Esophagus muscularis mucosa (tissue), 4 donors: ENCODE measurements around the gene HRCT1. TPM values are rescaled to one million over a fixed set of nuclear protein-coding genes. Genes with fewer than 3 reads are reported as not detected.

Experiments used
- DNase-seq: peaks from one replicate; pipeline ENCODE4 v3.0.0-alpha.2; 2017; ENCODE audit errors: extremely low spot score
- H3K27ac ChIP-seq, 4 donors: fragments of 200-600 bp; sonication (generic); replicated peaks in 1 of 4; 1 replicate in 3 of 4; 2 replicates in 1 of 4; pipeline ENCODE4 v1.5.1; 2016 to 2019; ENCODE audit warnings: mild to moderate bottlenecking in 1 of 4
- H3K27me3 ChIP-seq, 4 donors: fragments of 200-600 bp; sonication (generic); one replicate each; pipeline versions ENCODE4 v1.5.1 to v1.6.0; 2016 to 2019
- H3K36me3 ChIP-seq, 4 donors: fragments of 200-600 bp; sonication (generic); one replicate each; pipeline ENCODE4 v1.5.1; 2016 to 2019
- H3K4me1 ChIP-seq, 4 donors: fragments of 200-600 bp; sonication (generic); one replicate each; pipeline ENCODE4 v1.5.1; 2016 to 2019
- H3K4me3 ChIP-seq, 4 donors: fragments of 200-600 bp; sonication (generic); 1 replicate in 2 of 4; 2 replicates in 2 of 4; pipeline ENCODE4 v1.5.1; 2016 to 2019; ENCODE audit warnings: mild to moderate bottlenecking in 4 of 4, moderate library complexity in 1 of 4
- H3K9me3 ChIP-seq, 4 donors: fragments of 200-600 bp; sonication (generic); 1 replicate in 3 of 4; 2 replicates in 1 of 4; pipeline ENCODE4 v1.5.1; 2016 to 2019
- CTCF ChIP-seq, 3 experiments: fragments of 200-600 bp in 2 of 3; fragments of 450-650 bp in 1 of 3; sonication (generic) in 2 of 3; IDR thresholded peaks; one replicate each; pipeline ENCODE4 v1.5.1; 2017 to 2019; ENCODE audit warnings: antibody characterized with exemption in 3 of 3, mild to moderate bottlenecking in 2 of 3, moderate library complexity in 1 of 3
- EP300 ChIP-seq: sonication (generic); formaldehyde crosslinking; IDR thresholded peaks from one replicate; pipeline ENCODE4 v1.6.1; 2017; ENCODE audit warnings: antibody characterized with exemption
- POLR2A ChIP-seq: fragments of 450-650 bp; IDR thresholded peaks from one replicate; pipeline ENCODE4 v1.6.1; 2017; ENCODE audit warnings: antibody characterized with exemption, moderate library complexity, mild to moderate bottlenecking, low read depth
- POLR2AphosphoS5 ChIP-seq, 2 donors: sonication (generic); formaldehyde crosslinking; IDR thresholded peaks; one replicate each; pipeline ENCODE4 v1.6.1; 2017; ENCODE audit warnings: antibody characterized with exemption in 2 of 2
- WGBS: methylation state at CpG from one replicate; pipeline ENCODE4 v1.1.5; 2018; 5-methylcytosine and 5-hydroxymethylcytosine counted together
- intact Hi-C: fragments of 100-400 bp; cut with DNase I; formaldehyde crosslinking; loops from one replicate; pipeline ENCODE4 v1.15.1; 2023
- total RNA-seq, 4 donors: library from RNA; depleted of rRNA; stranded (reverse); fragments of >200 nt; gene quantifications; one replicate each; pipeline versions ENCODE4 v1.1.0 to v1.2.1, GENCODE V29; 2016

HRCT1 gene
- total RNA-seq, 4 donors from 2014 or later, result 3.7 to 53.0 (median 15.6) TPM

DNA sequence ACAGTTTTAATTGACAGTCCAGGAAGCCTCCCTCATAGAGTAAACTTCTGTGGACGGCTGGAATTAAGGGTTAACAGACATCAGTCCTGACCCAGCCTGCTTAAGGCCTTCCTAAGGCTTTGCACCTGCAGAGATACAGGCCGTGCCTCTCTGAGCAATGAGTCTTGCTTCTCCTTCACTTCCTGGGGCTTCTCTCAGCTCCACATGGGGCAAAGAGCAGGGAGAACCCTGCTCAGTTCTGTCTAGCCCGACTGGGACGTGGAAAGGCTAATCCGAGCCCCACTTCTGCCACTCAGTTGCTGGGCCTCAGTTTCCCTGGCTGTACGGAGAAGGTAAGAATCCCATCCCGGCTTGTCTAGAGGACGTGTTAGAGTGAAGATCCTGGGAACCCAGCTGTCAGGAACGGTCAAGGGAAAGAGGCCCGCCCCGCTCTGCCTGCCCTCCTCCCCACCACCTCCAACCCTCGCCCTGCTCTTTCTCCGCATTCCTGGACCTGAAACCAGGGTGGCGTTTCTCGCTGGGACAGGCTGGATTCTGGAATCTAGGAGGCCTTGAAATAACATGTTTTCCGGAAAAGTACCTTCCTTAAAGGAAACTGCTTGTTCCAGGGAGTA, 9.8 kb downstream of the HRCT1 start:
- 84% methylated on average over 16 of the region's 16 CpGs for WGBS
- intact Hi-C loops, result no loop called here
- no peaks in the 10 kb centered on the region for H3K36me3 ChIP-seq

DNA sequence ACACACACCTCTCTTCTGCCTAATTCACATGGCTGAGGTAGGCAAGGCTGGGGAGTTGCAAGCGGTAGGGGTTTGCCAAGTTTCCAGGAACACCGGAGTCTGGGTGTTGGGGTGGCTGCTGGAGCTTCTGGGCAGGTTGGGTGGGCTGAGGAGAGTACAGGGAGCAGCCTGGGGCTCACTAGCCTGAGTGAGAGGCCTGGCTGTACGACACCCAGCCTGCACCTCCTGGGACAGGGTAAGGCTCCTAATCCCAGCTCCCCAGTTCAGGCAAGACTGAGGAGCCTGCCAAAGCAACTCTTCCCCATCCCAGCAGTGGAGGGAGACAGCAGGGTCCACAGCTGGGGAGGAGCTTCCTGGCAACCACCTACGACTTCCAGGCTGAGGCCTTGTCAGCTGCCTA, 11.3 kb downstream of the HRCT1 start:
- Histone ChIP-seq H3K27ac (peak overlapping the region; percentile 8 to 58 (median 32)), H3K4me3 (no peak overlapping the region), H3K4me1 (peaks cover 27 to 41% (median 36%) of the 10 kb centered on the region in 4 donors), H3K36me3 (no peaks in the 10 kb centered on the region), H3K27me3 (no peaks in the 10 kb centered on the region), H3K9me3 (no peaks in the 10 kb centered on the region)
- TF ChIP-seq POLR2A (no peak), EP300 (no peak), POLR2AphosphoS5 (IDR thresholded peaks at IDR 0.05) (no peak), CTCF (IDR thresholded peaks at IDR 0.05) (no peak)
- intact Hi-C loops, result no loop called here
- DNase-seq, result no peak
- WGBS, result 86% methylated on average over 3 of the region's 4 CpGs

More for the DNA sequence above, 9.8 kb downstream of the HRCT1 start:
- Histone ChIP-seq H3K27ac (peak overlapping the region; percentile 34 to 58 (median 36)), H3K9me3 (no peaks in the 10 kb centered on the region), H3K4me1 (peaks cover 36 to 49% (median 41%) of the 10 kb centered on the region in 4 donors), H3K27me3 (no peaks in the 10 kb centered on the region), H3K4me3 (no peak overlapping the region)
- DNase-seq, result no peak
- TF ChIP-seq CTCF (IDR thresholded peaks at IDR 0.05) (no peak), POLR2AphosphoS5 (IDR thresholded peaks at IDR 0.05) (peak in 1 of 2 donors; percentile 9)

- Histone ChIP-seq H3K36me3 (no peaks in the 10 kb centered on the region), H3K4me3 (no peak overlapping the region), H3K4me1 (peaks cover 35 to 47% (median 42%) of the 10 kb centered on the region in 4 donors), H3K27me3 (no peaks in the 10 kb centered on the region), H3K27ac (peak overlapping the region; percentile 12 to 57 (median 23)), H3K9me3 (no peaks in the 10 kb centered on the region)
- WGBS, result 76% methylated on average over 3 of the region's 3 CpGs
- no peak for TF ChIP-seq POLR2AphosphoS5 (IDR thresholded peaks at IDR 0.05)
- TF ChIP-seq EP300, result no peak
- DNase-seq, result no peak
- intact Hi-C loops, result no loop called here
Observed at GRCh38 chr9:35918780-35919179, 12.8 kb downstream of the HRCT1 start.

DNA sequence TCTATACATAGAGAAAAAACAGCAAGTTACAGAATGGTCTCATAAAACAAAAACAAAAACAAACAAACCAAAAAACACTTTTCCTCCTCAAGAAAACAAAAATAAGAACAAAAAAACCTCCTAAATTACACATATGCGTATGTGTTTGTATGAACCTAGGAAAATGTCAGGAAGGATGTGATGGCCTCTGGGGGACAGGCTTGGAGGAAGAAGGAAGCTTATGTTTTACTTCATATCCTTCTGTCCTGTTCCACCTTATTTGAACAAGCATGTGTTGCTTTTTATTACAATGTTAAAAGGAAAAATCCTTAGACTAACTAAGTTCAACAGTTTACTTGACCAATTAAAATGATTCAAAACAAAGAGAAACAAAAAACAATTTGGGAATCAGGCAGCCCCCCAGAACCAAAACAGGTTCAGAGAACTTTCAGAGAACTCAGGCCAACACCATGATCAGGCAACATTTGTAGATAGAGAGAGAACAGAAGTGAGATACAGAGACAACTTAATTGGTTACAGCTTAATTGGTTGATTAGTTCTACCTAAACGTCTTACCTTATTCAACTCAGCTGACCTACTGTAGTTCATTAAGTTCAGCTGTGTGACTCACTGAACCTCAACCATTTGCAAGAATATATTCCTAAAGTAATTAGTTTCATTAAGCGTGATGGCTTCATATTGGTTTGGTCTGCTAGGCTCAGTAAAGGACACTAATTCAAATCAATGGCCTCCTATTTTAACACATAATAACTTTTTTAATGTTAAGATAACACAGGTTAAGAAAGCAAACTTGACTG, 13.4 kb downstream of the HRCT1 start:
- Histone ChIP-seq H3K9me3 (no peaks in the 10 kb centered on the region), H3K4me1 (peaks cover 39 to 51% (median 46%) of the 10 kb centered on the region in 4 donors), H3K4me3 (no peak overlapping the region), H3K27ac (peak overlapping the region; percentile 42 to 56 (median 48)), H3K36me3 (no peaks in the 10 kb centered on the region), H3K27me3 (no peaks in the 10 kb centered on the region)
- intact Hi-C loops, result no loop called here
- no peak for DNase-seq
- 87% methylated on average over 3 of the region's 3 CpGs for WGBS
- TF ChIP-seq POLR2A (no peak), CTCF (IDR thresholded peaks at IDR 0.05) (no peak), POLR2AphosphoS5 (IDR thresholded peaks at IDR 0.05) (no peak), EP300 (no peak)

DNA sequence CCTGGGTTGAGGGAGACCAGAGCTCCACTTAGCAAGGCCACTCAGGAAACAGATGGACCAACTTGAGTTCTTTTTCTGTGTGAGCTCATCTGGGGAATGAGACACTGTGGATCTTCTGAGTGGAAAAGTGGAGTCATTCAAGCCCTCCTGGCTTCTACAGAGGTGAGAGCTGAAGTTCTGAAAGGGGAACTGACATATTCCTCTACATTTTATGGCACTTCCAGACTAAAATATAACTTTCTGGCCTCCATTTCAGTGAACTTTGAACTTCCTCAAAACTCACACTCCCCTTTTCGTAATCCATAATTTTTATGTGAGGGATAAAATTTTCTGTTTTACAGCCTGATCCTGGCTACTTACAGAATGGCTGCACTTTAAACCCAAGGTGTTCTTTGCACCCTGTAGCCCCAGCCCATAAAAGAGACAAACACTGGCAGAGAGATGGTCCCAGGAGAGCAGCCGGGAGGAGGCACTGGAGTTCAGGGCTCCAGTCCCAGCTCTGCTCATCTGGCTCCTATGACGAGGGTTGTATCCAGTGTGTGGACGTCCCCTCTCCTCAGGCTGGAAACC, 14.1 kb downstream of the HRCT1 start:
- no peaks in the 10 kb centered on the region for H3K9me3 ChIP-seq
- 70% methylated on average over 4 of the region's 4 CpGs for WGBS
- peaks cover 41 to 51% (median 47%) of the 10 kb centered on the region in 4 donors for H3K4me1 ChIP-seq
- no peak overlapping the region for H3K4me3 ChIP-seq
- intact Hi-C loops, result no loop called here
- peak overlapping the region; percentile 42 to 56 (median 48) for H3K27ac ChIP-seq
- H3K27me3 ChIP-seq, result no peaks in the 10 kb centered on the region
- H3K36me3 ChIP-seq, result no peaks in the 10 kb centered on the region
- TF ChIP-seq EP300 (no peak), POLR2A (no peak), POLR2AphosphoS5 (IDR thresholded peaks at IDR 0.05) (no peak), CTCF (IDR thresholded peaks at IDR 0.05) (no peak)
- DNase-seq, result no peak
